NK-92 (cell line): ENCODE data around the gene MON1B.
A peak's percentile ranks its signal among the peaks of the same experiment; 100 is the strongest.

Source experiments
- DNase-seq: peaks from one replicate; lab custom pipeline; 2025; ENCODE audit not compliant: unreplicated experiment; lab: John Stamatoyannopoulos, UW

Gene MON1B

DNA sequence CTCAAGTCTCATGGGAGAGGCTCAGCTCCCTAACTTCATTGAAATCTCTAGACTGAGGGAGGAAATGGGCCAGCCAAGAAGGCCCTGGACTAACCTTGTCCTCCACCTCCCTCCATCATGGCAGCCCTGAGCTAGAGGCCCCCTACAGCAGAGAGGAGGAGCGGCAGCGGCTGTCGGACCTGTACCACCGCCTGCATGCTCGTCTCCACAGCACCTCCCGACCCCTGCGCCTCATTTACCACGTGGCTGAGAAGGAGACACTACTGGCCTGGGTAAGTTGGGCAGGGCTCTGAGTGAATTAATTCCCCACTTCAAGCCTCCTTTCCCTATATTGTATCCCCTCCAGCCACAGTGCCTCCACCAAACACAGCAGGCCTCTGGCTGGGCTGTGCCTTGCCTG, 4.4 kb downstream of the MON1B start:
- DNase-seq: no peak

DNA sequence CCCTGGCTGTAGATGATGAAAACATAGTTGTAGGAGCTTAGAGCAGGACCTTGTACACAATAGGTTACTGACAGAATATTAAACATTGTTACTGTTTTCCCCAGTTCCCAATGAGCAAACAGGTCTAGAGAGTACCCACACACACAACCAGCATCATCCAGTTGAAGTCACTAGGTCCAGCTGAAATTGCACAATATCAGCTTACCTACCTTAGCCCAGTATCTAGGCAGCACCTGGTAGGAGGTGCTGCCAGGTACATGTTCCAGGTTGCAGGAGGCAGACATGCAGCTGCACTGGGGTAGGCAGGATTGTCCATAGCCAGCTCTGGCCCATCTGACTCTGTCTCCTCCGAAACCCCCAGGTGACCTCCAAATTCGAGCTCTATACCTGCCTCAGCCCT, 6.8 kb downstream of the MON1B start:
- no peak for DNase-seq

DNA sequence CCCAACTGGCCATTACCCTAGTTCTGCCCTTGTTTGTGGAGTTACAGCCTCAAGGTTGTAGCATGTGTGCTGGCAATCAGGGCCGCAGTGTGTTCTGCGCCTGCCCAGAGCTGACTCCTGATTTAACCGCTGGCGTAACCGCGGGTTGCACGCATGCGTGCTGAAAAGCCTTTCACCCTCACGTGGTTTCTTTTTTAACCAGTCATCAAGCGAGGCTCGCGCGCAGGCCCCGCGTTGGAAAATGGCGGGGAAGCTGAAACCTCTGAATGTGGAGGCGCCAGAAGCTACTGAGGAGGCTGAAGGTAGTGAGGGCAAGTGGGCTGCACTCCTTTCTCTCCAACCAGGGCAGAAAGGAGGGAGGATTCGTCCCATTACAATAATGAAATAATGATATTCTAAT, 8.2 kb downstream of the MON1B start, which contains the start of gene SYCE1L:
Gene SYCE1L (plus strand): TSS at position 198 of the 400 bp plus-strand sequence. CDS start 44 bp downstream, at position 242.
- no peak for DNase-seq

DNA sequence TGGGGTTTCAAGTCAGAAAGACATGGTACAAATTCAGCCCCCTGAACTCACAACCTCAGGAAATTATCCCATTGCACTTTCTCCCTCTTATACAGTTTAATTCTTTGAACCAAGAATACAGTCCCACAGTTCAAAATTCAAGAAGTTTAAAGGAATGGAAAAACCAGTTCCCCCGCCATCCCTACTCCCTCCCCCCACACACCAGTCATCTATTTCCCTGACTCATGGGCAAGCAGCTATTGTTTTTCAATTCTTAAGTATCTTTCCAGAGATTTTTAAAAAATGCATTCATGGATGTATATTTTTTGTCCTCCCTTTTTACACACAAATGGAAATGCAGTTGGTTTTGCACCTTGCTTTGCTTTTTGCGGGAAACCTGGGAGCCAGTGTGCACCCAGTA, 15.5 kb downstream of the MON1B start:
- no peak for DNase-seq

DNA sequence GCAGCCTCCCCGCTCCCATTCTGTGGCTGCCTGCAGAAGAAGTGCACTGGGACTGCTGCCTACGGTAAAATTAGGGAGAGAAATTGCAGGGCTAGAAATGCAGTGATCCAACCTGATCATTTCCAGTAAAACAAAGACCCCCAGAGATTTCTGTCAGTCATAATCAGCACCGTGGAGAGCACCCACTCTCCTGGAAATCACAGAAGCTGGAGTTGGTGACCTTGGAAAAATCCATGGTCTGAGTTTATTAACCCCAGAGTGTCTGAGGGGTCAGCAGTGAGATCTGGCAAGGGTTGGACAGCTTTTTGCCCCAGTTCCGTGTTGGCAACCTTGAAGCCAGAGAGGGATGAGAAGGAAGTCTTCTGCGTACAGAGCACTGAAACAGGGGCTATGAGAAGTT, 16.0 kb downstream of the MON1B start:
- no peak for DNase-seq

DNA sequence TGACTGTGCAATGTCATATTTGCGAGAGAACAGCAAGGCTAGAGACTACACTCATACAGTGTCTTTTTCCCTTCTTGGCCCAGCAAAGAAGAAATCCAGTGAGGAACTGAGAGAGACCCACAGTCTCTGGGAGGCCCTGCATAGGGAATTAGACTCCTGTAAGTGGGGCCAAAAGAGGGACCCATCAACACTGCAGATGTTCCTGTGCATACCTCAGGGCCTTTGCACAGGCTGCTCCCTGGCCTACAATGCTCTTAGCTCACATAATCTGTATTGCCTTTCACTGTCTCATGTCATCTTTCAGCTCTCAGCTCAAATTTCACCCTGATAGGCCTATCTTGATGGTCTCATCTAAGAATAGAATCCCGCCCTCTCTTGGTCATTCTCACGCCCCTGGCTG, 17.4 kb downstream of the MON1B start:
- DNase-seq: no peak

DNA sequence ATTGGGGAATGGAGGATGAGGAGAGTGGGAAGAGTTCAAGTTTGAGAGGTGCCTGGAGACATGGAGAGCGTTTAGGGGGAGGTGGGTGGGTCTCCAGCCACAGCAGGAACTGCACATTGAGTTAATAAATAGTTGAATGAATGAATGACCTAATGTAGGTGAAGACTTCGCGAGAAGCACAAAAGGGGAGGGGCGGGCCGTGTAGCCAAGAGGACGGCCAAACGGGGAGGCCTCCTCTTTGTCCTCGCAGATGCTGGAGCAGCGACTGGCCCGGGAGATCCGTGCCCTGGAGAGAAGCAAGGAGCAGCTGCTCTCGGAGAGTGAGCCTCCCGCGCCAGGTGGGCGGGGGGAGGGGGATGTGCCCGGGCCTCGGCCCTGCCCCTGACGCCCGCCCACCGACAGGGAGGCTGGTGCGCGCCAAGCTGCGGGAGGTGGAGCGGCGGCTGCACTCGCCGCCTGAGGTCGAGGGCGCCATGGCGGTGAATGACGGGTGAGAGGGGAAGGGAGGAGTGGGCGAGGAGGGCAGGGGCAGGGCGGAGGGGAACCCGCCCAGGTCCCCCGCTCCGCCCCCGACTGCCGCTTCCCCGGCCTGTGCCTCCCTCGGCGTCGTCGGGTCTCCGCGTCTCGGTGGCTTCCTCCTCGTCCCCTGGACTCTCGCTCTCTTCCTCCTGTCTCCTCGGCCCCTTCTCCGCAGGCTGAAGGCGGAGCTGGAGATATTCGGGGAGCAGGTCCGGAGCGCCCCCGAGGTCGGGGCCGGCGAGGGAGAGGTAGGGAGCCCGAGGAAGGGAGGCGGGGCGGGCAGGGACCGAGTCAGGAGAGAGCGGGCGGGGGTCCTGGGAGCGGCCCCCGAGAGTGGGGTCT, 21.1 kb downstream of the MON1B start:
- DNase-seq: no peak

DNA sequence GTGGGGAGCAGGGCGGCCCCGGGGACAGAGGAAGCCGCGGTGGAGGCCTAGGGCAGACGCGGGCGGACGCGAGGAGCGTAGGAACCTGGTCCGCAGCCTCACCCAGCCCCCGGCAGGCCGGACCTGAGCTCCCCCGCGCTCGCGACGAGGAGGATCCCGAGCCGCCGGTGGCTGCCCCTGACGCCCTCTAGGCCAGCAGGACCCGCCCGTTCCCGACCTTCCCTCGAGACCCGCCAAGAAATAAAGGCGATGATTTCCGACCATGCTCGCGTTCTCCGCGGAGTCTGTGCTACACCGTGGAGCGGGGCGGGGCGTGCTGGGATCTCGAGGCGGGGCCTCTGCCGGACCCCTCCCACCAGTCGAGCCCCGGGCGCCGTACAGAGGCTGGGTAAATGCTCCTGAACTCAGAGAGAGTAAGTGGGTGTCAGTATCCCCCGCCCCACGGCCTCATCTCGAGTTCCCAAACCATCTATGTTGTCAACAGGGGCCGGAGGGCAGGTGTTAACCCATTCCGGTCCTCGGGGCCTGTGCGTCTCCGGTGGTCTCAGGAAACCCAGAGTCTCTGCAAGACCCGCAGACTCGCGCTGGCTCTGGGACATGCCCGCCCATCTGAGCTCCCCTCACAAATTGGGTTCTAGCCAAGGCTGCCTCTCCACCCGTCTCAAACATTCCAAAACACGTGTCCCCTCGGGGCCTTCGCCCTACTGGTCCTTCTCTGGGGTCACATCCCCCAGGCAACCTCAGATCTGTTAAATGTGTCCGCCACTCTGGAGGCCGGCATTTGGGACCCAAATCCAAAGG, 22.0 kb downstream of the MON1B start:
- DNase-seq: no peak

DNA sequence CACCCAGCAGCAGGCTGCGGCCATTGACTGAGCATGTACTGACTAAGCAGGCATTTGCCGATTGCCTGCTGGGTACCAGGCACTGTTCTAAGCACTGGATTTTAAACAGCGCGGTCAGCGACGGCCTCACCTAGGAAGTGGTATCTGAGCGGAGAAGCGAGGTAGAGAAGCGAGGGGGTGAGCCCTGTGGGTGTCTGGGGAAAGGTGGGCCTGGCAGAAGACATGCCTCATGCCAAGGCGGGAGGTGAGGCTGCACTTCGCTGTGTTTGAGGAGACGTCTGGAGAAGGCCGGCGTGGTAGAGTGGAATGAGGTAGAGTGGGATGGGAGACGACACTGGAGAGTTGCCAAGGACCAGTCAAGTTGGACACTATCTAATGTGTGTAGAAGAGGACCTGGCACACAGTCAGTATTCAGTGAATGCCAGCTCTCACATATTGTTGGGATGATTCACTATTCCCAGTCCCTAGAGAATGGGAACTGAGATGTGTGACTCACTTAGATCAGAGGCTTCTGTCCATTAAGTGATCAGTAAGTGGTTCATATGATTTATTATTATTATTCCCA, 22.6 kb downstream of the MON1B start:
- no peak for DNase-seq

DNA sequence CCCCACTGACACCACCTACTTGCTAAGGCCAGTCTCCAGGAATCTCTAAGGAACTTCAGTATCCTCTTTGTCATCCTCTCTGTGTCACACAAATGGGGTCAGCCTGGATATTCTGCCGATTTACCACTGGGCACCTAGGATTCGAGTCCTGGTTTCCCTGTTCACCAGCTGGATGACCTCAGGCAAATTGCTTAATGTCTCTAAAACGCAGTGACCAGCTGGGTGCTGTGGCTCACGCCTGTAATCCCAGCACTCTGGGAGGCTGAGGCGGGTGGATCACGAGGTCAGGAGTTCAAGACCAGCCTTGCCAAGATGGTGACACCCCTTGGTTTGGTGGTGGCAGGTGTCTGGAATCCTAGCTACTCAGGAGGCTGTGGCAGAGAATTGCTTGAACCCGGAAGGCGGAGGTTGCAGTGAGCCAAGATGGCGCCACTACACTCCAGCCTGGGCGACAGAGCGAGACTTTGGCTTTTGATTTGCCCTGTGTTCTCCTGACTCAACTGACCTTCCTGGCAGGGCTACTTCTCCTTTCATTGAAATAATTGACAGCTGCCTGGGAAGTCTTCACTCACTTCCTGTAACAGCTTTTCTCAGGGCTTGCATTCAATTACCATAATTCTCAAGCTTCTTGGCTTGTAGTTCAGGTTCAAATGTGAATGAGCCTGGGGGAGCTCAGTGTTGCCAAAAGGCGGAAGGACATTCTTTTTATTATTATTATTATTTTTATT, 23.6 kb downstream of the MON1B start:
- DNase-seq: no peak

DNA sequence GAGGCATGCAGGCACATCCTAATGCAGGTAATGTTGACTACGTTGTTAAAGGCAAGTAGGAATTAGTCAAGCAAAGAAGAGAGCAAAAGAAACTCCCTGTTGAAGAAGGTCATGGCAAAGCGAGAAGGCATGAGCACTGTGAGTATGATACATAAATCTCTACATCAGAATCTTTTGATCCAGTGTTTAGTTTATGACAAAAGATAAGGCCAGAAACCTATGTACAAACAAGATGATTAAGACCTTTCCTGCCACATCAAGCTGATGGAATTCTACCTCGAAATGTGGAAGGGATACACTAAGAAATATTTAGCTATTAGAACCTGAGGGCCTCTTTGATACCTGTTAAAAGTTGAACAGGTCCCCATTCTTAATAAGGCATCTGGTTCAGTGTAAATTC, 28.4 kb downstream of the MON1B start:
- DNase-seq: no peak

DNA sequence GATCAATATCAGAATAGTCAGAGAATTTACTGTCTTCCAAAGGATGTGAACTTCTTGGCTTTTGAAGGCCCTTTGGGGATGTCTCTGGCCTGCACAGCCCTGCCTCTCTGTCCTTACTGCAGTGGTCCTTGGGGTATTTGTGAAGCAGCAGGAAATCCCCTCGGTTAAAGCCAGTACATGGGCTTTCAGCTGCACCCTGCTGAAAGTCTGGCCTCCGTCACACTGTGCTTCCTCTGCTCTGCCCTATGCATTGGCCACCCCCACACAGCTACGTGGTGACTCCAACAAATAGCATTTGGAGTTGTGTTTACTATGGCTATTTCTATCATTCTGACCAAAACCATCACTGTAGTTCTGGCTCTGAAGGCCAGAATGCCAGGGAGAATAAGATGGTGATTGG, 29.4 kb downstream of the MON1B start:
- no peak for DNase-seq

DNA sequence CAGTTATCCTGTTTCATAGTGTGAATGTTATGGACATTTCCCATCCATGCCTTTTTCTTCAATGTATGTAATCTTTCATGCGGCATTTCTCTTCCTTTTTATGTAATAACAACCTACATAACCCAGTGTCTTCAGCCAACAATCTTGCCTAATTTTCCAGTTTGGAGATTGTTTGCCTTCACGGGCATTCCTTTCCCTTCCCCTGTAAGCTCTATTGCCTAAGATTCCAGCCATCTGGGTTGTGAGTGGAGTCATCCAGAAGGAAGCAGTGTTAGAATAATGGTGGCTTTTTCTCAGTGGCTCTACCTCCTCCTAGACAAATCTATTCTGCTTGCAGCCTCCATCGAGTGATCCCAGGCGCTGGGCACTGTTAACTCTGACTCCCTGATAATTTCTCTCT, 30.5 kb downstream of the MON1B start:
- DNase-seq: no peak

DNA sequence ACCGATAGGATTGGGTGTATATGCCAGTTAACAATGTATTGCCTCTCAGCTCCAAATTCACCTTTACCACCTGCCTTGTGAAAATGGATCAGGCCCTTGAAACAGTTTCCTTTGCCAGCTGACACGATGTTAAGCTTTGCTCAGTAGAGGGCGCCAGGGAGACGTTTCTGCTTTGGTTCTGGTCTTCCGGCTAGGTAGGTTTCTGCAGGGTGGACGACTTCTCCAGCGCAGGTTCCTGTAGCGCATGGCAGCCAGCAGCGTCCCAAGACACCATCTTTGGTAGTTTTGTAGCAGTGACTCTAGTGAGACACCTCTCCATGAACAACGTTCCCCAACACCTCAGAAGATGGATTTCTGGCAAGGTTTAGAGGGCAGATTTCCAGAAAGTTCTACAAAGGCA, 32.2 kb downstream of the MON1B start:
- DNase-seq: no peak

DNA sequence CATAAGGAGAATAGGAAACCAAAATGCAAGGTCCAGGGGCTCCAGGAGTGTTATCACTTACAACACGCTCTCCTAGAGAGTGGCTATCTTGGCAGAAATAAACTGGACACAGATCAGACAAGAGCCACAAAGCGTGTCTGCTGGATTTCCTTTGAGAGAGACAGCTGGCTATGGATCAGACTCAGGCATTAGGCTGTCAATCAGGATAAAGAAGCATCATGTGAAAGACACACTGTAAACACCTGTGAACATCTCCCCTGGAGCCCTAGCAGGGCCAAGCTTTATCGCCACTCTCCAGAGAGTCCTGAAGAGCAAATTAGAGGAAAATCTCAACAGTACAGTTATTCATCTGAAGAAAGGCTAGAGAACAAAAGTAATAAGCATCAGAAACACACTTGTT, 34.2 kb downstream of the MON1B start:
- no peak for DNase-seq

DNA sequence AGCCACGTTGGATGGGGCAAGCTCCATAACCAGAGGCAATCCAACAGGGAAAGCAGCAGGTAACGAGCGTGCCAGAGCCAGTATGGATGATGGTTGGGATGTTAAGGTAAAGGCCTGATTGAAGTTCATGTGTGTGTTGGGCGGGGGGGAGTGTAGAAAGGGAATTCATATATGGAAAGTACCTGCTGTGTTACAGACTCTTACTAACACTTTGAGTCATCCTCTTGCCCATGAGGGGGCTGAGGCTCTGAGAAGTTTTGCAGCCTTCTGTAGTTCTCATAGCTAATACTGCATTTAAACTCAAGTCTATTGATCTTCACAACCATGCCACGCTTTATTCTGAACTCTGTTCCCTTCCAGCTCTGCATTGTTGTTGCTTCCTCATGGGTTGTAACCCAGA, 36.8 kb downstream of the MON1B start:
- DNase-seq: no peak

DNA sequence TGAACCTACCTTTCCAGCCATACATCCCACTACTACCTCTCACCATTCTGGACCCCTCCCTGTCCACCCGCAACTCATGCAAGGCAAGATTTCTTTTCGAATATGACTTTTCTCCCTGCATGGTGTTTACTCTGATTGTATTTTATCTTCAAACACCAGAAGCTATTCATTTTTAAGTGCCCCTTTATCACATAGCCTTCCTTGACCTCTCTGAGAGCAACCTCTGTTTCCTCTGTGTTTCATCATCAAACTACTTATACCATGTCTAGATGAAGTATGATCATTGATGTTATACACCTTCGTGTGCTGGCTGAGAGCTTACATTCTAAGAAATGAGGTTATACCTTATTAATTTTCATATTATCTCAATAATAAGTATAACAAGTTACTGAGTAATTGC, 40.1 kb downstream of the MON1B start:
- DNase-seq: no peak

DNA sequence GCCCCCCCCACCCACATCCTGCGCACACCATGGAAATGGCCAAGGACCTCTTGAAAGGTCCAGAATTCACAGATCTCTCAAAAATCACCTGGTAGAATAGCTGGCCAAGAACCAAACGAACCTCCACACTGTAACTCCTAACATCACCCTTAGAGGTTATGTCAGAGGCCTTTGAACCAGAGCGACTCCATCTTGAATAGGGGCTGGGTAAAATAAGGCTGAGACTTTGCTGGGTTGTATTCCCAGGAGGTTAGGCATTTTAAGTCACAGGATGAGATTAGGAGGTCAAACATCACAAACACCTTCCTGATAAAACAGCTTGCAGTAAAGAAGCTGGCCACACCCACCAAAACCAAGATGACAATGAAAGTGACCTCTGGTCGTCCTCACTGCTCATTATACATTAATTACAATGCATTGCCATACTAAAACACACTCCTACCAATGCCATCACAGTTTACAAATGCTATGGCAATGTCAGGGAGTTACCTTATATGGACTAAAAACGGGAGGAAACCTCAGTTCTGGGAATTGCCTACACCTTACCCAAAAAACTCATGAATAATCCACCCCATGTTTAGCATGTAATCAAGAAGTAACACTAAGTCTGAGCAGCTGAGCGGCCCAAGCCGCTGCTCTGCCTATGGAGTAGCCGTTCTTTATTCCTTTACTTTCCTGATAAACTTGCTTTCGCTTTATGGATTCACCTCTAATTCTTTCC, 43.0 kb downstream of the MON1B start:
- DNase-seq: no peak

DNA sequence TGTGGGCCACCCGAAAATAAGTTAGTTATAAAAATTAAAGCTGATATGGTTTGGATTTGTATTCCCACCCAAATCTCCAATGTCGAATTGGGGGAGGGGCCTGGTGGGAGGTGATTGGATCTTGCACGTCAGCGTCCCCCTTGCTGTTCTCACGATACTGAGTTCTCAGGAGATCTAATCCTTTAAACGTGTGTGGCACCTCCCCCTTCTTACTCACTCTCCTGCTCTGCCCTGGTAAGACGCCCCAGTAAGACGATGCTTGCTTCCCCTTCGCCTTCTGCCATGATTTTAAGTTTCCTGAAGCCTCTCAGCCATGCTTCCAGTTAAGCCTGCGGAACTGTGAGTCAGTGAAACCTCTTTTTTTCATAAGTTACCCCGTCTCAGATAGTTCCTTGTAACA, 43.6 kb downstream of the MON1B start:
- no peak for DNase-seq

DNA sequence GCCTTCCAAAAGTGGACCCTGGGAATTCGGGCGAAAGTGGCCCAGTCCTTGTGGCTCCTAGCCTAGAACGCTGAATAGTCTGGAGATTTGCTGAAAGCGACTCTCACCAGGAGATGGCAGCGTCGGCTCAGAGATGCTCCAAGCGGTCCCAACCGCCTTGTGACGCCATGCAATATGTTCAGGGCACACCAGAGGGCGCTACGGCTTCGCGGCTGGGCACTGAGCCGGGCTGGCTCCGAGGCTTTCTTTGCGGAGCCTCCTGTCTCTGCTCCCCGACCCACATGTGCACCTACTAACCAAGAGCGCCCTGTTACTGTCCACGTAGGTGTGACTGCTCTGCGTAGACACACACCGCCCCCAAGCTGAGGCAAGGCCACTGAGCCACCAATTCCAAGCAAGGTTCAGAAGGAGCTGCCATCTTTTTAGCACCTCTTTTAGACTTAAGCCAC, 45.1 kb downstream of the MON1B start:
- DNase-seq: peak; percentile 16

DNA sequence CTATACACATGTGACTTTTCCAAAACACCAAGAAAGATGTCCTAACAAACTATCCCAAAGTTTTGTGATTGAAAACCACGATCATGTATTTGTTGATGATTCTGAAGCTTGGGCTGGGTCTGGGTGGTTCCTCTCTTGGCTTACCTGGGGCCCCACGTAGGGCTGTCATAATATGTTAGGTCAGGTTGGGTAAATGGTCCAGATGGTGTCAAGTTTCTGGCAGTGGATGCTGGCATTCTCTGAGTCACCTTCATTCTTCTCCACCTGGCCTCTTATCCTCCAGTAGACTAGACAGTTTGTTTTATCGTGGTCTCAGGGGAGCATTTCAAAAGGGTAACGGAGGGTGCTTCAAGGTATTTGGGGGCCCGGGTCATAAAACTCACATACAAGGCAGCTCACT, 47.6 kb downstream of the MON1B start:
- DNase-seq: no peak
